ENCODE results near the gene SHANK2. TPM values are rescaled to one million over a fixed set of nuclear protein-coding genes. Genes with fewer than 3 reads are reported as not detected.

The SHANK2 gene
- total RNA-seq, 1 experiment from 2014 or later = 0.71 TPM

- no peak for DNase-seq (ENCODE audit: low spot score)
- no peaks in the 10 kb centered on the region for H3K4me1 ChIP-seq (ENCODE audit: insufficient read depth, low read length, poor library complexity, severe bottlenecking)
- TF ChIP-seq EZH2 (IDR thresholded peaks at IDR 0.05; ENCODE audit: borderline replicate concordance, low read depth, low read length, poor library complexity, severe bottlenecking) (no peak), CTCF (conservative IDR thresholded peaks at IDR 0.05; ENCODE audit: low read depth, low read length) (no peak)
- H3K4me3 ChIP-seq (ENCODE audit: low read depth, low read length, poor library complexity, severe bottlenecking) = no peak overlapping the region
- no peaks in the 10 kb centered on the region for H3K36me3 ChIP-seq (ENCODE audit: insufficient read depth, low read length, poor library complexity, severe bottlenecking)
- no peak overlapping the region for H3K27ac ChIP-seq (ENCODE audit: low read depth, low read length, poor library complexity, severe bottlenecking)
- intact Hi-C loops (cut with micrococcal nuclease; ENCODE audit: unreplicated experiment) = no loop called here
- no peaks in the 10 kb centered on the region for H3K9me3 ChIP-seq (ENCODE audit: low read depth, low read length, poor library complexity, severe bottlenecking)
- ChIA-PET POLR2A (ENCODE audit: low non-redundant PET) (no interaction called here), CTCF (interaction anchor here (0.7 kb wide), 1 partner anchor 259 kb away, joined by 6 read pairs; no protein-coding TSS in a partner anchor)
- no peaks in the 10 kb centered on the region for H3K27me3 ChIP-seq (replicated peaks; ENCODE audit: insufficient read depth, low read depth, low read length, poor library complexity)
- BruUV-seq (replicated peaks) = no TSS peak
These were observed 30.4 kb upstream of the SHANK2 start for GRCh38 chr11:71282581-71283351.

- H3K27me3 ChIP-seq (replicated peaks; ENCODE audit: insufficient read depth, low read depth, low read length, poor library complexity) = no peaks in the 10 kb centered on the region
- no peaks in the 10 kb centered on the region for H3K36me3 ChIP-seq (ENCODE audit: insufficient read depth, low read length, poor library complexity, severe bottlenecking)
- H3K4me1 ChIP-seq (ENCODE audit: insufficient read depth, low read length, poor library complexity, severe bottlenecking) = no peaks in the 10 kb centered on the region
- H3K4me3 ChIP-seq (ENCODE audit: low read depth, low read length, poor library complexity, severe bottlenecking) = no peak overlapping the region
- intact Hi-C loops (cut with micrococcal nuclease; ENCODE audit: unreplicated experiment) = no loop called here
- TF ChIP-seq EZH2 (IDR thresholded peaks at IDR 0.05; ENCODE audit: borderline replicate concordance, low read depth, low read length, poor library complexity, severe bottlenecking) (no peak), CTCF (conservative IDR thresholded peaks at IDR 0.05; ENCODE audit: low read depth, low read length) (no peak)
- no peak overlapping the region for H3K27ac ChIP-seq (ENCODE audit: low read depth, low read length, poor library complexity, severe bottlenecking)
- POLR2A ChIA-PET (ENCODE audit: low non-redundant PET) = no interaction called here
- H3K9me3 ChIP-seq (ENCODE audit: low read depth, low read length, poor library complexity, severe bottlenecking) = no peaks in the 10 kb centered on the region
- DNase-seq (ENCODE audit: low spot score) = no peak
- CTCF ChIA-PET = no interaction called here
- BruUV-seq (replicated peaks) = no TSS peak
These were observed 29.5 kb upstream of the SHANK2 start for GRCh38 chr11:71281831-71282230.

- Histone ChIP-seq H3K9me3 (ENCODE audit: low read depth, low read length, poor library complexity, severe bottlenecking) (no peaks in the 10 kb centered on the region), H3K36me3 (ENCODE audit: insufficient read depth, low read length, poor library complexity, severe bottlenecking) (no peaks in the 10 kb centered on the region), H3K27me3 (replicated peaks; ENCODE audit: insufficient read depth, low read depth, low read length, poor library complexity) (no peaks in the 10 kb centered on the region), H3K4me3 (ENCODE audit: low read depth, low read length, poor library complexity, severe bottlenecking) (no peak overlapping the region), H3K27ac (ENCODE audit: low read depth, low read length, poor library complexity, severe bottlenecking) (no peak overlapping the region), H3K4me1 (ENCODE audit: insufficient read depth, low read length, poor library complexity, severe bottlenecking) (no peaks in the 10 kb centered on the region)
- no TSS peak for BruUV-seq (replicated peaks)
- POLR2A ChIA-PET (ENCODE audit: low non-redundant PET) = no interaction called here
- CTCF ChIA-PET = no interaction called here
- TF ChIP-seq EZH2 (IDR thresholded peaks at IDR 0.05; ENCODE audit: borderline replicate concordance, low read depth, low read length, poor library complexity, severe bottlenecking) = no peak
- no peak for TF ChIP-seq CTCF (conservative IDR thresholded peaks at IDR 0.05; ENCODE audit: low read depth, low read length)
- no peak for DNase-seq (ENCODE audit: low spot score)
- intact Hi-C loops (cut with micrococcal nuclease; ENCODE audit: unreplicated experiment) = no loop called here
These were observed 28.8 kb upstream of the SHANK2 start for GRCh38 chr11:71281204-71281603.
